ENCODE data around the gene CAMP.

GRCh38 chr3:48202632-48203031 lies 20.7 kb upstream of the CAMP start:
- TF ChIP-seq POLR2A (IDR thresholded peaks at IDR 0.05), result no peak
- TF ChIP-seq CTCF (IDR thresholded peaks at IDR 0.05), result no peak

Measured in body of pancreas (tissue), 4 donors.